ENCODE measurements around the gene GABBR2. TPM values are rescaled to one million over a fixed set of nuclear protein-coding genes. Genes with fewer than 3 reads are reported as not detected.

The GABBR2 gene
- total and polyA plus RNA-seq, 12 donors = 0.17 to 9.0 (median 3.7) TPM

- Histone ChIP-seq H3K36me3 (replicated peaks in 1 of 2) (no peaks in the 10 kb centered on the region), H3K4me3 (no peak overlapping the region), H3K4me1 (replicated peaks in 1 of 2) (no peaks in the 10 kb centered on the region), H3K9me3 (replicated peaks in 1 of 3) (no peaks in the 10 kb centered on the region), H3K27ac (no peak overlapping the region), H3K27me3 (no peaks in the 10 kb centered on the region)
- WGBS, 4 donors = 69 to 90% (median 69%) methylated on average over 3 to 4 of the region's 4 CpGs
- no peak for TF ChIP-seq POLR2A (IDR thresholded peaks at IDR 0.05)
- DNase-seq = no peak
- intact Hi-C loops (cut with DNase I) = no loop called here
These were observed 344.6 kb downstream of the GABBR2 start for GRCh38 chr9:98364086-98364485.

GRCh38 chr9:98363644-98364043, 345.1 kb downstream of the GABBR2 start:
- H3K4me3 ChIP-seq = no peak overlapping the region
- WGBS, 4 donors = 59 to 66% (median 63%) methylated on average over 6 of the region's 6 CpGs
- TF ChIP-seq CTCF (IDR thresholded peaks at IDR 0.05) = no peak
- no peak for TF ChIP-seq POLR2A (IDR thresholded peaks at IDR 0.05)
- H3K9me3 ChIP-seq (replicated peaks in 1 of 3) = no peaks in the 10 kb centered on the region
- H3K27ac ChIP-seq = no peak overlapping the region
- no peaks in the 10 kb centered on the region for H3K4me1 ChIP-seq (replicated peaks in 1 of 2)
- DNase-seq = no peak
- no peaks in the 10 kb centered on the region for H3K27me3 ChIP-seq
- intact Hi-C loops (cut with DNase I) = no loop called here
- no peaks in the 10 kb centered on the region for H3K36me3 ChIP-seq (replicated peaks in 1 of 2)

- H3K36me3 ChIP-seq (replicated peaks in 1 of 2) = no peaks in the 10 kb centered on the region
- no peak for DNase-seq
These were observed 346.0 kb downstream of the GABBR2 start for GRCh38 chr9:98362624-98363252.

GRCh38 chr9:98361645-98362044, 347.1 kb downstream of the GABBR2 start:
- Histone ChIP-seq H3K4me1 (replicated peaks in 1 of 2) (no peaks in the 10 kb centered on the region), H3K4me3 (no peak overlapping the region), H3K36me3 (replicated peaks in 1 of 2) (no peaks in the 10 kb centered on the region), H3K27me3 (no peaks in the 10 kb centered on the region), H3K27ac (no peak overlapping the region), H3K9me3 (replicated peaks in 1 of 3) (no peaks in the 10 kb centered on the region)
- intact Hi-C loops (cut with DNase I) = no loop called here
- 71 to 82% (median 74%) methylated on average over 2 to 3 of the region's 3 CpGs for WGBS, 4 donors
- DNase-seq = no peak
- TF ChIP-seq POLR2A (IDR thresholded peaks at IDR 0.05) (no peak), CTCF (IDR thresholded peaks at IDR 0.05) (no peak)

More at GRCh38 chr9:98362624-98363252, 346.0 kb downstream of the GABBR2 start:
- Histone ChIP-seq H3K4me3 (no peak overlapping the region), H3K27me3 (no peaks in the 10 kb centered on the region), H3K27ac (no peak overlapping the region), H3K9me3 (replicated peaks in 1 of 3) (no peaks in the 10 kb centered on the region), H3K4me1 (replicated peaks in 1 of 2) (no peaks in the 10 kb centered on the region)
- TF ChIP-seq POLR2A (IDR thresholded peaks at IDR 0.05) = no peak
- TF ChIP-seq CTCF (IDR thresholded peaks at IDR 0.05) = no peak
- 82 to 92% (median 82%) methylated on average over 7 to 11 of the region's 11 CpGs for WGBS, 4 donors
- intact Hi-C loops (cut with DNase I) = no loop called here

- no peaks in the 10 kb centered on the region for H3K36me3 ChIP-seq (replicated peaks in 1 of 2)
- no peaks in the 10 kb centered on the region for H3K9me3 ChIP-seq (replicated peaks in 1 of 3)
- intact Hi-C loops (cut with DNase I) = no loop called here
- no peaks in the 10 kb centered on the region for H3K27me3 ChIP-seq
- no peak overlapping the region for H3K4me3 ChIP-seq
- no peak for DNase-seq
- no peak for TF ChIP-seq POLR2A (IDR thresholded peaks at IDR 0.05)
- TF ChIP-seq CTCF (IDR thresholded peaks at IDR 0.05) = no peak
- WGBS, 4 donors = 53 to 75% (median 63%) methylated on average over 2 of the region's 2 CpGs
- H3K27ac ChIP-seq = no peak overlapping the region
- H3K4me1 ChIP-seq (replicated peaks in 1 of 2) = no peaks in the 10 kb centered on the region
These were observed 348.5 kb downstream of the GABBR2 start for GRCh38 chr9:98360176-98360708.

Measured in adrenal gland (tissue), 12 donors.